ENCODE data around the gene CPD.
A peak's percentile ranks its signal among the peaks of the same experiment; 100 is the strongest.
"Not testable (repeated sequence)": the region's sequence is repeated elsewhere in the genome, so short reads cannot be mapped to it uniquely, and the experiment has no call there.

CPD gene

DNA sequence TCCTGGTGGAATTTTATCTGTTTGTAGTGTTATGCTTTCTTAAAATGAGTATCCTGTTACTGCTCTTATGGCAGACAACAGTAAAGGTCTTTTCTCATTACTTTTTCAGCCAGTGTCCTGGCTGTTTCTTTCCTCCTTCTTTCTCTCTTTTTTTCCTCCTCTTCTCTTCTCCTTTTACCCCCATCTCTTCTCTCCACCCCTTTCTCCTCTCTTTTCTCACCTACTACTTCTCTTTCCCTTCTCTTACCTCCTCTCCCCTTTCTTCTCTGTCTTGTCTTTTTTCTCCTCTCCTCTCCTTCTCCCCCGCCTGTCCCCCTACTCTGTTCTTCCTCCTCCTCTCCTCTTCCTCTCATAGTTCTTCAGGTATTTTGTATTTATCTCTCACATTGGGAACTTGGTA lies 48.9 kb downstream of the CPD start:
- no peak for DNase-seq (ENCODE audit: low read depth in 2 of 2)

- no peak for DNase-seq (ENCODE audit: low read depth in 2 of 2)
Measured at GRCh38 chr17:30429155-30429554, 50.4 kb downstream of the CPD start.

GRCh38 chr17:30433514-30433913 lies 54.8 kb downstream of the CPD start:
- no peak for DNase-seq (ENCODE audit: low read depth in 2 of 2)

GRCh38 chr17:30436729-30437128 lies 58.0 kb downstream of the CPD start:
- no peak for DNase-seq (ENCODE audit: low read depth in 2 of 2)

DNA sequence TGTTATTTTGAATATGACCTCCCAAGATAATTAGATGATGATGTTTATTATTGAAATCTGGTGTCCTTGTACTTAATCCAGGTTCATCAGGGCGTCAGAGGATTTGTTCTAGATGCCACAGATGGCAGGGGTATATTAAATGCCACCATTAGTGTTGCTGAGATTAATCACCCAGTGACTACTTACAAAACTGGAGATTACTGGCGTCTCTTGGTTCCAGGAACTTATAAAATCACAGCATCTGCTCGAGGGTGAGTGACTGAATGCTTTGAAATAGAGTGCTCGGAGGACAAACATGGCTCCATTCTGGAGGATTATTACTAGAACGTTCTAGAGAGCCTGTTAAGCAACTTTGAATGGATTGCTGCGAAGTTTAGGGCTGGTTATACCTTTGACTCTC lies 65.0 kb downstream of the CPD start:
- no peak for DNase-seq (ENCODE audit: low read depth in 2 of 2)

GRCh38 chr17:30446640-30447039 lies 67.9 kb downstream of the CPD start:
- not testable (repeated sequence) for DNase-seq (ENCODE audit: low read depth in 2 of 2)

DNA sequence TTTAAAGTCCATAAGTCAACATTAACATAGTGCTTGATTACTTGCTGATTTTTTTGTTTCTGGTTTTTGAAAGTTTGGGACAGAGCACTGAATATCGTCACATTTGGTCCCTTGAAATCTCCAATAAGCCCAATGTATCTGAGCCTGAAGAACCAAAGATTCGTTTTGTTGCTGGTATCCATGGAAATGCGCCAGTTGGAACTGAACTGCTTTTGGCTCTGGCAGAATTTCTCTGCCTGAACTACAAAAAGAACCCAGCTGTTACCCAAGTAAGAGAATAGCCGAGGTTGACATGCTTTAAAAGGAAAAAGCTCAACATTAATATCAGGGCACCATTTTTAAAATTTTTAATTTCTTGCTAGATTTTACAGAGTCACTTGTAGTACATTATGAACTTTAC lies 70.8 kb downstream of the CPD start:
- DNase-seq (ENCODE audit: low read depth in 2 of 2): no peak

- no peak for DNase-seq (ENCODE audit: low read depth in 2 of 2)
Measured at GRCh38 chr17:30450125-30451027, 71.6 kb downstream of the CPD start.

GRCh38 chr17:30454635-30455034 lies 75.9 kb downstream of the CPD start:
- DNase-seq (ENCODE audit: low read depth in 2 of 2): no peak

- no peak for DNase-seq (ENCODE audit: low read depth in 2 of 2)
Measured at GRCh38 chr17:30458371-30458770, 79.6 kb downstream of the CPD start.

DNA sequence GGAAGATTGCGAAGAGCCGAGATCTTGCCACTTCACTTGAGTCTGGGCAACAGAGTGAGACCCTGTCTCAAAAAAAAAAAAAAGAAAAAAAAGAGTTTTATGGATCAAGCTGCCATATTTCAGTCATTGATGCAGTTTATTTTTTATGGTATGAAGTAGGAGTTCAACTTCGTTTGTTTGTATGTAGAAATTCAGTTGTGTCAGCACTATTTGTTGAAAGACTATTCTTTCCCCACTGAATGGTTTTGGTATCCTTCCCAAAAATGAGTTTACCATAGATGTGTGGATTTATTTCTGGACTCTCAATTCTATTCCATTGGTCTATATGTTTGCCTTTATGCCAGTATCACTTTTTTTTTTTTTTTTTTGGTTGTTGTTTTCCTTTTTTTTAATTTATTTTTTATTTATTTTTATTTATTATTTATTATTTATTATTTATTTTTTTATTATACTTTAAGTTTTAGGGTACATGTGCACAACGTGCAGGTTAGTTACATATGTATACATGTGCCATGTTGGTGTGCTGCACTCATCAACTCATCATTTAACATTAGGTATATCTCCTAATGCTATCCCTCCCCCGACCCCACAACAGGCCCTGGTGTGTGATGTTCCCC lies 80.2 kb downstream of the CPD start:
- DNase-seq (ENCODE audit: low read depth in 2 of 2): not testable (repeated sequence)

DNA sequence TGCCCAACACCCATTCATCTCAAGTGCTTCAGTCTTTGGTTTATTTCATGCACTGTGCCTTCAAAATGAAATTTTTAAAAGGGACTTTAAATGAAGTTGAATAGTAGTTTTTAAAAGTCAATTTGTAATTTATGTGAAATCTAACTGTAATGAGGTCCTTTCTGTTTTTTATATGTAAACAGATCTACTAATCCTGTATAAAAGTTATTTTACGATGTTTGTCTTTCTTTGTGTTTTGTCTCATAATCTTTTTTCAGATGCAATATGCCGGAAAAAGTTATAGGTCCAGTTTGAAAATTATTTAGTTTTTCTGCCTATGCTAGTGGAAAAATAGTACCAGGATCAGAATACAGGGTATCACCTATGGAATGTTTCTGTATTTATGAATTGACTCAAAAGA lies 89.7 kb downstream of the CPD start:
- no peak for DNase-seq (ENCODE audit: low read depth in 2 of 2)

- no peak for DNase-seq (ENCODE audit: low read depth in 2 of 2)
Measured at GRCh38 chr17:30472238-30472890, 93.6 kb downstream of the CPD start.

DNA sequence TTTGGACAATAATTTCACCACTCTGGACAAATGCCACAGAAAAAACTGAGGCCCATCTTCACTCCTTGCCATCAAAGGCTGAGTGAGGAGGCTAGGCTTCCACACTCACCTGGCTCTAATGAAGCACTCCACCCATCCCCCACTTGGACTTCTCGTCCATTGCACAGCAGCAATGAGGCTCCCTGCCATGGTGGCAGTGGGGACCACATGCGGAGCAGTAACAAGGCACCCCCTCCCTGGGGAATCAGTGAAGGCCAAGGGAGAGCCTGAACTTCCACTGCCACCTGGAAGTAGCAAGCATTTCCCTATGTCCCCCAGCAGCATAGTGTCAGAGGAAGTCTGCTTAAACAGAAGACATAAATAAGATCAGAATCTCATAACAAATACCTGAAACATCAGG lies 96.5 kb downstream of the CPD start:
- DNase-seq (ENCODE audit: low read depth in 2 of 2): no peak

DNA sequence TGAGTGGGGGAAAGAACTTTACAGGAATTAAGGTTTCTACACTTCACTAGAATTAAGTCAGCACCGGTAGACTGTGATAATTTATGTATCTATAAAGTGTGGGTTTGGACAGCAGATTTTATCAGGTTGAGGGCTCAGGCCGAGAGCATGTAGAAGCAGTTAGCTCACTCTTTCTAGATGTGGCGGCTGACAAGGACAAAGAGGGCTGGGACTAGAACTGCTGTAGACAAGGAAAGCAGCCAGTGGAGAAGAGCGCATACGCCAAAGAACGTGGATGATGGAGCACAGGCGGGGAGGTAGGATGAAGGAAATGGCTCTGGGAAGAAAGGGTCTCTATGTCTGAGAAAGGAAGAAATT lies 98.0 kb downstream of the CPD start:
- peak; percentile 11 to 22 for DNase-seq (ENCODE audit: low read depth in 2 of 2)

- peak; percentile 88 to 92 for DNase-seq (ENCODE audit: low read depth in 2 of 2)
Measured at GRCh38 chr17:30477083-30477773, 98.5 kb downstream of the CPD start, which contains the start of gene GOSR1. Gene GOSR1, plus strand, starts transcription at chr17:30477408. Its CDS starts 26 bp downstream, at chr17:30477434.

DNA sequence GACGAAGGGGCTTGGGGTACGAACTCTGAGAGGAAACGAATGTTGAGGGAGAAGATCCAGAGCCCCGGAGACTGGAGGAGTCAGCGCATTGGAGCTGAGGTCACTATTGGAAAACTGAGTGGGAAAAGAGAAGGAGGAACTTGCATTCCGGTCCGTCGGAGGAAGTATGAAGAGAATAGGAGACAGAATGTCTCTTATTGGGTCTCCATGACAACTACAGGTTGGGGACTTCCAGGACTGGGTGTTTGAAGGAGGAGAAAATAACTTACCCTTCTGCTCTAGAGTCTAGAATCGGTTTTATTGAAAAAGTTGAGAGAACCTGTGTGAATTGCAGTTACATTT lies 99.0 kb downstream of the CPD start:
- no peak for DNase-seq (ENCODE audit: low read depth in 2 of 2)

GRCh38 chr17:30482555-30482954 lies 103.8 kb downstream of the CPD start:
- no peak for DNase-seq (ENCODE audit: low read depth in 2 of 2)

DNA sequence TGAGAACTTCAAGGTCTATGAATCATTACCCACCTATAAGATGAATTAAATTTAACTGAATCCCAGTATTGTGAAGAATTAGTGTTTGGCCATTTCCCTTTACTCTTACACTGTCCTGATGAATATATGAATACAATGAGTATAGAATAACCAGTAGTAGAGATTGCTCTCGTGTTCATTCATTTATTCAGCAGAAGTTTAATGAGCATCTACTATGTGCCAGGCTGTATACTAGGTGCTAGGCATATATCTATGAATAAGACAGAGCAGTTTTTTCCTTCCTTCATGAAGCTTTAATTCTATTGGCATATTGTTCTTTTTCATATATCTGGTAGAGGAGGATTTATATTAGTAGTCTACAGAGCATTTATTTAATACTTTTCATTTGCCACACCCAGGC lies 104.4 kb downstream of the CPD start:
- DNase-seq (ENCODE audit: low read depth in 2 of 2): no peak

DNA sequence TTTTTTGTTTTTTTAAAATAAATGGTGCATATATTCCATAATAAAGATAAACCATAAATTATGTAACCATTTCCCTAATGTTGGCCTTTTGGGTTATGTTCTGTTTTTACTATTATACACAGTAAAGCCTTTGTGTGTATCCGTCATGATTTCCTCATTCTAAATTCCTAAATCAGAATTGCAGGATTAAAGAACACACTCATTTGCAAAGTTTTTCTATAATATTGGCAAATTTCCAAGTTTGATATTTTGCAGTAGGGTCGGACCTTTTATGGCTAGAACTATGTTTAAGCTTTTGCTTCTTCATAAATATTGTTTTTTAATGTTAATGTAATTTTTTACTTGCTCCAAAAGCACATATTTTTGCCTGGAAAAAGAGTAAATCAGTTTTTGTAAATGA lies 115.1 kb downstream of the CPD start:
- DNase-seq (ENCODE audit: low read depth in 2 of 2): no peak

GRCh38 chr17:30495586-30495985 lies 116.9 kb downstream of the CPD start:
- DNase-seq (ENCODE audit: low read depth in 2 of 2): no peak

GRCh38 chr17:30503558-30503957 lies 124.8 kb downstream of the CPD start:
- no peak for DNase-seq (ENCODE audit: low read depth in 2 of 2)
